HG03571 (cell line): ENCODE data around the gene UST.

Source experiments
- ATAC-seq: cut with Tn5 transposase; IDR thresholded peaks from one replicate; pipeline ENCODE4 v1.9.1; 2021; ENCODE audit not compliant: unreplicated experiment

Gene UST

GRCh38 chr6:148795563-148795962 is 48.7 kb downstream of the UST start:
- no peak for ATAC-seq

GRCh38 chr6:148799647-148800046 is 52.8 kb downstream of the UST start:
- no peak for ATAC-seq

- no peak for ATAC-seq
These were observed 53.7 kb downstream of the UST start for GRCh38 chr6:148800536-148800935.

- ATAC-seq: no peak
These were observed 57.1 kb downstream of the UST start for GRCh38 chr6:148803979-148804378.

- ATAC-seq: no peak
These were observed 58.9 kb downstream of the UST start for GRCh38 chr6:148805777-148806176.

GRCh38 chr6:148807784-148808183 is 61.0 kb downstream of the UST start:
- no peak for ATAC-seq

GRCh38 chr6:148808786-148809304 is 62.0 kb downstream of the UST start:
- ATAC-seq: no peak

GRCh38 chr6:148811459-148811858 is 64.6 kb downstream of the UST start:
- no peak for ATAC-seq

GRCh38 chr6:148814082-148814790 is 67.4 kb downstream of the UST start:
- no peak for ATAC-seq

- ATAC-seq: no peak
These were observed 68.0 kb downstream of the UST start for GRCh38 chr6:148814869-148815268.

- ATAC-seq: no peak
These were observed 69.3 kb downstream of the UST start for GRCh38 chr6:148816117-148816516.

GRCh38 chr6:148817689-148818088 is 70.9 kb downstream of the UST start:
- ATAC-seq: no peak

- ATAC-seq: no peak
These were observed 72.2 kb downstream of the UST start for GRCh38 chr6:148818939-148819575.

- ATAC-seq: no peak
These were observed 73.0 kb downstream of the UST start for GRCh38 chr6:148819852-148820251.

- no peak for ATAC-seq
These were observed 76.0 kb downstream of the UST start for GRCh38 chr6:148822819-148823218.

GRCh38 chr6:148824291-148824690 is 77.5 kb downstream of the UST start:
- no peak for ATAC-seq

- no peak for ATAC-seq
These were observed 78.1 kb downstream of the UST start for GRCh38 chr6:148824960-148825359.

- no peak for ATAC-seq
These were observed 78.7 kb downstream of the UST start for GRCh38 chr6:148825492-148825891.

- ATAC-seq: no peak
These were observed 80.7 kb downstream of the UST start for GRCh38 chr6:148827416-148828045.

- no peak for ATAC-seq
These were observed 81.2 kb downstream of the UST start for GRCh38 chr6:148828047-148828446.

- ATAC-seq: no peak
These were observed 82.7 kb downstream of the UST start for GRCh38 chr6:148829415-148830101.
